Esophagus squamous epithelium (tissue), 5 donors: ENCODE results near the gene TTYH2. TPM values are rescaled to one million over a fixed set of nuclear protein-coding genes. Genes with fewer than 3 reads are reported as not detected.

Experiments
- DNase-seq: peaks from one replicate; lab custom pipeline; 2025; lab: John Stamatoyannopoulos, UW
- H3K27ac ChIP-seq, 4 donors: fragments of 200-600 bp; sonication (generic); one replicate each; pipeline ENCODE4 v1.5.1; 2016 to 2019; ENCODE audit warnings: mild to moderate bottlenecking in 1 of 4
- H3K27me3 ChIP-seq, 4 donors: fragments of 200-600 bp; sonication (generic); 1 replicate in 3 of 4; 2 replicates in 1 of 4; pipeline versions ENCODE4 v1.5.1 to v1.6.0; 2017 to 2021; ENCODE audit warnings: antibody characterized with exemption in 1 of 4
- H3K36me3 ChIP-seq, 3 donors: fragments of 200-600 bp; sonication (generic); one replicate each; pipeline ENCODE4 v1.5.1; 2016 to 2019
- H3K4me1 ChIP-seq, 3 donors: fragments of 200-600 bp; sonication (generic); one replicate each; pipeline ENCODE4 v1.5.1; 2017 to 2019
- H3K4me3 ChIP-seq, 4 donors: fragments of 200-600 bp; sonication (generic); 1 replicate in 3 of 4; 2 replicates in 1 of 4; pipeline ENCODE4 v1.5.1; 2016 to 2019; ENCODE audit warnings: mild to moderate bottlenecking in 2 of 4, moderate library complexity in 1 of 4
- H3K9me3 ChIP-seq, 3 donors: fragments of 200-600 bp; sonication (generic); one replicate each; pipeline ENCODE4 v1.5.1; 2016 to 2019
- POLR2A ChIP-seq, 4 donors: fragments of 450-650 bp; IDR thresholded peaks; one replicate each; pipeline ENCODE4 v1.6.1; 2017; ENCODE audit warnings: antibody characterized with exemption in 4 of 4, mild to moderate bottlenecking in 4 of 4, moderate library complexity in 3 of 4
- WGBS, 2 donors: methylation state at CpG; one replicate each; pipeline ENCODE4 v1.1.5; 2018; 5-methylcytosine and 5-hydroxymethylcytosine counted together
- intact Hi-C: fragments of 100-400 bp; cut with DNase I; formaldehyde crosslinking; loops from one replicate; pipeline ENCODE4 v1.15.0; 2022
- total RNA-seq, 4 donors: library from RNA; depleted of rRNA; stranded (reverse); fragments of >200 nt; gene quantifications; one replicate each; pipeline ENCODE4 v1.1.0, GENCODE V29; 2016
- TF ChIP-seq, protein P1 (sequence below), 6 experiments: fragments of 450-650 bp in 4 of 6; fragments of 200-600 bp in 2 of 6; sonication (generic) in 2 of 6; IDR thresholded peaks; one replicate each; pipeline ENCODE4 v1.5.1; 2016 to 2019; ENCODE audit warnings: antibody characterized with exemption in 6 of 6, mild to moderate bottlenecking in 4 of 6, moderate library complexity in 4 of 6
- donor health status: DM: yes; HTN: yes; CAD: no.

The TTYH2 gene
- total RNA-seq, 4 donors from 2014 or later: 0.35 to 6.7 (median 1.8) TPM

- H3K4me1 ChIP-seq: peaks cover 0 to 23% (median 4%) of the 10 kb centered on the region in 3 donors
- no peak for TF ChIP-seq POLR2A (IDR thresholded peaks at IDR 0.05)
- TF ChIP-seq, protein P1, sequence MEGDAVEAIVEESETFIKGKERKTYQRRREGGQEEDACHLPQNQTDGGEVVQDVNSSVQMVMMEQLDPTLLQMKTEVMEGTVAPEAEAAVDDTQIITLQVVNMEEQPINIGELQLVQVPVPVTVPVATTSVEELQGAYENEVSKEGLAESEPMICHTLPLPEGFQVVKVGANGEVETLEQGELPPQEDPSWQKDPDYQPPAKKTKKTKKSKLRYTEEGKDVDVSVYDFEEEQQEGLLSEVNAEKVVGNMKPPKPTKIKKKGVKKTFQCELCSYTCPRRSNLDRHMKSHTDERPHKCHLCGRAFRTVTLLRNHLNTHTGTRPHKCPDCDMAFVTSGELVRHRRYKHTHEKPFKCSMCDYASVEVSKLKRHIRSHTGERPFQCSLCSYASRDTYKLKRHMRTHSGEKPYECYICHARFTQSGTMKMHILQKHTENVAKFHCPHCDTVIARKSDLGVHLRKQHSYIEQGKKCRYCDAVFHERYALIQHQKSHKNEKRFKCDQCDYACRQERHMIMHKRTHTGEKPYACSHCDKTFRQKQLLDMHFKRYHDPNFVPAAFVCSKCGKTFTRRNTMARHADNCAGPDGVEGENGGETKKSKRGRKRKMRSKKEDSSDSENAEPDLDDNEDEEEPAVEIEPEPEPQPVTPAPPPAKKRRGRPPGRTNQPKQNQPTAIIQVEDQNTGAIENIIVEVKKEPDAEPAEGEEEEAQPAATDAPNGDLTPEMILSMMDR (IDR thresholded peaks at IDR 0.05): no peak
- no peak for DNase-seq
- intact Hi-C loops: no loop called here
- H3K27ac ChIP-seq: no peak overlapping the region
- no peaks in the 10 kb centered on the region for H3K9me3 ChIP-seq
- no peak overlapping the region for H3K4me3 ChIP-seq
- H3K36me3 ChIP-seq: no peaks in the 10 kb centered on the region
- H3K27me3 ChIP-seq: peaks cover 0 to 15% (median 0%) of the 10 kb centered on the region in 4 donors
- 63 to 72% methylated on average over 4 to 5 of the region's 5 CpGs for WGBS, 2 donors
Observed at GRCh38 chr17:74288785-74289184, 75.4 kb downstream of the TTYH2 start.

DNA sequence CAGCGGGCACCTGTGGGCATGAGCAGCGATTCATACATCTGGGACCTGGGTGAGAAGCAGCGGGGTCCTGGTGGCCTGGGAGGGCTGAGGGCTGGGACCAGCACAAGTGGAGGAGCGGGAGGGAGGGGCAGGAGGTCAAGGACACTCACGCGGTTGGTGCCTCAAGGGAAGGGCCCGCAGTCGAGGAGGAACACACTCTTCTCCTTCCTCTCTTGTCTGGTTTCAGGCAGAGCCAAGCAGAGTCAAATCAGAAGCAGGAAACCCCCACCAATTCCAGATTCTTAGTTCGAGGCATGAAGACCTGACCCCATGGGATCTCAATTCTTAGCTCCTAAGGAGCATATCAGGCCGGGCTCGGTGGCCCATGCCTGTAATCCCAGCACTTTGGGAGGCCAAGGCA is 76.3 kb downstream of the TTYH2 start:
- Histone ChIP-seq H3K9me3 (no peaks in the 10 kb centered on the region), H3K4me1 (peaks cover 0 to 23% (median 4%) of the 10 kb centered on the region in 3 donors), H3K4me3 (no peak overlapping the region), H3K36me3 (no peaks in the 10 kb centered on the region), H3K27me3 (peaks cover 0 to 7% (median 0%) of the 10 kb centered on the region in 4 donors), H3K27ac (no peak overlapping the region)
- WGBS, 2 donors: 61 to 94% methylated on average over 3 to 10 of the region's 11 CpGs
- TF ChIP-seq, protein P1 (IDR thresholded peaks at IDR 0.05): no peak
- no peak for TF ChIP-seq POLR2A (IDR thresholded peaks at IDR 0.05)
- DNase-seq: no peak
- intact Hi-C loops: loop anchor here (10.0 kb wide), 1 partner anchor 75 kb away; the partner anchor contains the start of gene TTYH2

DNA sequence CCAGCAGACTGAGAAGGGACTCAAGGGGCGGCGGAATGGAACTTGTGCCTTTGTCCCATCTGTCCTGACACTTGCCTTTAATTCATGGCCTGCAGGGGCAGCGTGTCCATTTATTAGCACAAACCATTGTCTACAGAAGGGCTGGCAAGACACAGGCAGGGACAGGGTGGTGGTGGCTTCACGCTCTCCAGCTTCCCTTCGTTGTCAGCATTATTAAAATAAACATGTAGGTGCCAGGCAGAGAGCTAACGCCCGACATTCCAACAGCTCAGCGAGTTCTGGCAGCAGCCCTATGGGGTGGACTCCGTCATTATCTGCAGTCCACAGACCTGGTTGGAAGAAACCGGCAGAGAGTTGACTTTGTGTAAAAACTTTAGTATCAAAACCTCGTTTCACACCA is 77.0 kb downstream of the TTYH2 start:
- WGBS, 2 donors: 41 to 54% methylated on average over 10 to 11 of the region's 11 CpGs
- no peak for DNase-seq
- Histone ChIP-seq H3K4me1 (peaks cover 0 to 18% (median 4%) of the 10 kb centered on the region in 3 donors), H3K4me3 (no peak overlapping the region), H3K27me3 (peaks cover 0 to under 1% (median 0%) of the 10 kb centered on the region in 4 donors), H3K27ac (peak overlapping the region in 1 of 4 donors; percentile 38), H3K9me3 (no peaks in the 10 kb centered on the region), H3K36me3 (no peaks in the 10 kb centered on the region)
- intact Hi-C loops: loop anchor here (10.0 kb wide), 1 partner anchor 76 kb away; the partner anchor contains the start of gene TTYH2
- no peak for TF ChIP-seq POLR2A (IDR thresholded peaks at IDR 0.05)
- TF ChIP-seq, protein P1 (IDR thresholded peaks at IDR 0.05): no peak

DNA sequence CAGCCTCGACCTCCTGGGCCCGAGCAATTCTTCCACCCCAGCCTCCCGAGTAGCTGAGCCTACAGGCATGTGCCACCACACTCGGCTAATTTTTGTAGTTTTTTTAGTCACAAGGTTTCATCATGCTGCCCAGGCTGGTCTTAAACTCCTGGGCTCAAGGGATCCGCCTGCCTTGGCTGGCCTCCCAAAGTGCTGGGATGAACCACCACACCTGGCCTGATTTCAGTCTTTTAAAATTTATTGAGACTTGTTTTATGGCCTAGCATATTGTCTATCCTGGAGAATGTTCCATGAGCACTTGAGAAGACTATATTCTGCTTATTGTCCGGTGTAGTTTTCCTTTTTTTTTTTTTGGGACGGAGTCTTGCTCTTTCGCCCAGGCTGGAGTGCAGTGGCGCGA is 79.1 kb downstream of the TTYH2 start:
- no peak for TF ChIP-seq POLR2A (IDR thresholded peaks at IDR 0.05)
- TF ChIP-seq, protein P1 (IDR thresholded peaks at IDR 0.05): no peak
- no peak for DNase-seq
- WGBS, 2 donors: 76 to 84% methylated on average over 9 to 10 of the region's 10 CpGs
- Histone ChIP-seq H3K36me3 (no peaks in the 10 kb centered on the region), H3K9me3 (no peaks in the 10 kb centered on the region), H3K4me1 (peaks cover 0 to 31% (median 4%) of the 10 kb centered on the region in 3 donors), H3K4me3 (no peak overlapping the region), H3K27me3 (peaks cover 0 to under 1% (median 0%) of the 10 kb centered on the region in 4 donors), H3K27ac (no peak overlapping the region)
- intact Hi-C loops: loop anchor here (10.0 kb wide), 1 partner anchor 78 kb away; the partner anchor contains the start of gene TTYH2

DNA sequence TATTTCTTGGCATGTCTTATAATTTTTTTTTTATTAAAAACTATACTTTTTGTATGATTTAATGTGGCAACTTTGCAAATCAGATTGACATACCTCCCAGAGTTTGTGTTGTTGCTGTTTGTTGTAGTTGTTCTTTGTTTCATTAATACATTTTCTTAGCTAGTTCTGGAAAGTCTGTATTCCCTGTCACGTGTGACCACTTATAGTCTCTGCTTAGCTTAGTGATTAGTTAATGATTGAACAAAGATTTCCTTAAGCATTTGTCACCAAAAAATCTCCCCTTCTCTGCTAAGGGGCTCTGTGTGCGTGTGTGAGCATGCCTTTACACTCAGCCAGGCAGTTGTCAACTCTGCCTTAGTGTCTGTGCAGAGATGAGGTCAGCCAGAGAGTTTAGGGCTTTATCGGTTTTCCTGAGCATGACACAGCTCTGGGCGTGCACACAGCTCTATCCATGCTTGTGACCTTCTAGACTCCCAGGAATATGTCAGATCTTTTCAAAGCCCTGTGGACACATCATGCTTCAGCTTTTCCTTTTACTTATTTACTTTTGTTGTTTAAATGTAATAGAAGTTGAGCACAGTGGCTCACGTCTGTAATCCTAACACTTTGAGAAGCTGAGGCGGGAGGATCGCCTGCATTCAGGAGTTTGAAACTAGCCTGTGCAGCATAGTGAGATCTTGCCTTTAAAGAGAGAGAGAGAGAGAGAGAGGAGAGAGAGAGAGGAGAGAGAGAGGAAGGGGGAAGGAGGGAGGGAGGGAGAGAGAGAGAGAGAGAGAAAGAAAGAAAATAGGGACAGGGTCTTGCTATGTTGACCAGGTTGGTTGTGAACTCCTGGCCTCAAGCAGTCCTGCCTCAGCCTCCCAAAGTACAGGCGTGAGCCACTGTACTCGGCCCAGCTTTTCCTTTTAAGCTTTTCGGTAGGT is 82.5 kb downstream of the TTYH2 start:
- DNase-seq: no peak
- no peak overlapping the region for H3K4me3 ChIP-seq
- TF ChIP-seq POLR2A (IDR thresholded peaks at IDR 0.05): no peak
- TF ChIP-seq, protein P1 (IDR thresholded peaks at IDR 0.05): no peak
- no peak overlapping the region for H3K27ac ChIP-seq
- H3K27me3 ChIP-seq: peaks cover 0 to 34% (median 0%) of the 10 kb centered on the region in 4 donors
- H3K9me3 ChIP-seq: no peaks in the 10 kb centered on the region
- H3K36me3 ChIP-seq: no peaks in the 10 kb centered on the region
- intact Hi-C loops: loop anchor here (10.0 kb wide), 1 partner anchor 81 kb away; the partner anchor contains the start of gene TTYH2
- 57 to 68% methylated on average over 8 to 10 of the region's 10 CpGs for WGBS, 2 donors
- H3K4me1 ChIP-seq: peaks cover 0 to 23% (median 0%) of the 10 kb centered on the region in 3 donors
